Measurements from ENCODE around the gene SASS6. TPM values are rescaled to one million over a fixed set of nuclear protein-coding genes. Genes with fewer than 3 reads are reported as not detected.

SASS6 gene
- total RNA-seq, 1 donor from 2014 or later = 3.6 TPM

Other genes starting within 250 kb of the SASS6 start
- 16.6 and 20.5 TPM in 2 replicates for gene SLC35A3, start 162.9 kb downstream of the SASS6 start, total RNA-seq
- 9.6 and 11.7 TPM in 2 replicates for gene TRMT13, start 233 bp upstream of the SASS6 start, total RNA-seq
- gene LRRC39, start 45.3 kb upstream of the SASS6 start, total RNA-seq = 0.22 and 0.57 TPM in 2 replicates
- 14.2 and 14.7 TPM in 2 replicates for gene DBT, start 116.9 kb upstream of the SASS6 start, total RNA-seq
- 73.9 and 78.0 TPM in 2 replicates for gene RTCA, start 133.3 kb upstream of the SASS6 start, total RNA-seq
- gene CDC14A, start 219.6 kb upstream of the SASS6 start, total RNA-seq = 4.9 and 6.3 TPM in 2 replicates

Measured in astrocyte (in vitro differentiated cells and primary cell).